Brain microvascular endothelial cell (primary cell): Measurements from ENCODE around the gene COX6B1.
A peak's percentile ranks its signal among the peaks of the same experiment; 100 is the strongest.

Source experiments
- DNase-seq: peaks from one replicate; pipeline ENCODE4 v3.0.0-alpha.2; 2020
- H3K27ac ChIP-seq: fragments of 250-450 bp; sonication (Bioruptor Pico); 2 replicates; pipeline ENCODE4 v1.5.1; 2020; ENCODE audit warnings: mild to moderate bottlenecking, moderate library complexity
- H3K27me3 ChIP-seq: fragments of 250-450 bp; sonication (Bioruptor Pico); replicated peaks from 2 replicates; pipeline ENCODE4 v1.5.1; 2020; ENCODE audit warnings: mild to moderate bottlenecking
- H3K36me3 ChIP-seq: fragments of 250-450 bp; sonication (Bioruptor Pico); replicated peaks from 2 replicates; pipeline ENCODE4 v1.5.1; 2020; ENCODE audit warnings: mild to moderate bottlenecking
- H3K4me3 ChIP-seq: 2 replicates; pipeline ENCODE4 v1.5.1; 2011; ENCODE audit warnings: low read depth, mild to moderate bottlenecking, control low read depth, low read length, moderate library complexity
- CTCF ChIP-seq: IDR thresholded peaks from 2 replicates; pipeline ENCODE4 v1.5.1; 2011; ENCODE audit warnings: low read depth, mild to moderate bottlenecking, moderate library complexity, low read length, control low read depth, inconsistent platforms; ENCODE audit errors: missing control alignments
- in situ Hi-C: cut with HindIII; loops from 2 replicates; pipeline ENCODE4 v1.10.0; 2017; ENCODE audit warnings: low sequenced_read_pairs, low pct_ligation_motif_present

COX6B1 gene

GRCh38 chr19:35636651-35637050 lies 11.5 kb upstream of the COX6B1 start:
- TF ChIP-seq CTCF: no peak
- in situ Hi-C loops: no loop called here
- Histone ChIP-seq H3K27me3 (no peaks in the 10 kb centered on the region), H3K36me3 (peaks cover 57% of the 10 kb centered on the region), H3K4me3 (no peak overlapping the region), H3K27ac (no peak overlapping the region)
- DNase-seq: no peak

- in situ Hi-C loops: no loop called here
These were observed 11.0 kb upstream of the COX6B1 start for GRCh38 chr19:35637165-35637564.

GRCh38 chr19:35639321-35639639 lies 8.8 kb upstream of the COX6B1 start:
- TF ChIP-seq CTCF: no peak
- no peak for DNase-seq
- no peaks in the 10 kb centered on the region for H3K27me3 ChIP-seq
- H3K36me3 ChIP-seq: peaks cover 33% of the 10 kb centered on the region
- in situ Hi-C loops: no loop called here
- H3K27ac ChIP-seq: no peak overlapping the region
- H3K4me3 ChIP-seq: no peak overlapping the region

More at GRCh38 chr19:35637165-35637564, 11.0 kb upstream of the COX6B1 start:
- Histone ChIP-seq H3K4me3 (no peak overlapping the region), H3K27ac (no peak overlapping the region), H3K36me3 (peaks cover 51% of the 10 kb centered on the region), H3K27me3 (no peaks in the 10 kb centered on the region)
- no peak for DNase-seq
- TF ChIP-seq CTCF: no peak

GRCh38 chr19:35639863-35640262 lies 8.3 kb upstream of the COX6B1 start:
- no peaks in the 10 kb centered on the region for H3K27me3 ChIP-seq
- in situ Hi-C loops: no loop called here
- DNase-seq: no peak
- TF ChIP-seq CTCF: no peak
- no peak overlapping the region for H3K4me3 ChIP-seq
- no peak overlapping the region for H3K27ac ChIP-seq
- peaks cover 29% of the 10 kb centered on the region for H3K36me3 ChIP-seq

- Histone ChIP-seq H3K36me3 (peaks cover 18% of the 10 kb centered on the region), H3K27ac (no peak within 1 kb of the TSS), H3K27me3 (no peaks in the 10 kb centered on the region), H3K4me3 (peak within 1 kb of the TSS; percentile 20)
- DNase-seq: peak; percentile 40
- in situ Hi-C loops: no loop called here
- no peak for TF ChIP-seq CTCF
These were observed 6.5 kb upstream of the COX6B1 start, which contains the start of gene ETV2 for GRCh38 chr19:35641515-35642151. Gene ETV2, plus strand, starts transcription at chr19:35641745. Its CDS starts 716 bp downstream, at chr19:35642461.

- TF ChIP-seq CTCF: no peak
- Histone ChIP-seq H3K4me3 (no peak overlapping the region), H3K36me3 (peaks cover 12% of the 10 kb centered on the region), H3K27me3 (no peaks in the 10 kb centered on the region), H3K27ac (no peak overlapping the region)
- in situ Hi-C loops: no loop called here
- DNase-seq: no peak
These were observed 5.8 kb upstream of the COX6B1 start for GRCh38 chr19:35642312-35642711.
